ENCODE measurements around the gene TSPAN9.

DNA sequence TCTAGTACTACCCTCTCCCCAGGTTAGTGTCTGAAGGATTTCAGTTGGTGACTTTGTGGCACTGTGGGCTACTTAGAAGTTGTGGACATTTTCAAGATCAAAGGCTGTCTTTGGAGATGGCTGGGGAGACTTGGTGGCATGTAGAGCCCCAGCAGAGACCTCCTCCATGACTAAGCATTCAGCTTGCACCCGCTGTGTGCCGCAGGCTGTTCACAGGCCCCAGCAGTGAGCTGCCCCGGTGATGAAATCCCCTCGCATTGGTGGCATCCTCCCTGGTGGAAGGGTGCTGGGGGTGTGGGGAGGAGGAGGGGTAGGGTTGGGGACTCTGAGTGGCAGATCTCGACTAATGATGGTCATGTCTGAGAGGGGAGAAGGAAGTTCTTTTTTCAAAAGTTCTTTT, 173.9 kb downstream of the TSPAN9 start:
- TF ChIP-seq, protein P1, sequence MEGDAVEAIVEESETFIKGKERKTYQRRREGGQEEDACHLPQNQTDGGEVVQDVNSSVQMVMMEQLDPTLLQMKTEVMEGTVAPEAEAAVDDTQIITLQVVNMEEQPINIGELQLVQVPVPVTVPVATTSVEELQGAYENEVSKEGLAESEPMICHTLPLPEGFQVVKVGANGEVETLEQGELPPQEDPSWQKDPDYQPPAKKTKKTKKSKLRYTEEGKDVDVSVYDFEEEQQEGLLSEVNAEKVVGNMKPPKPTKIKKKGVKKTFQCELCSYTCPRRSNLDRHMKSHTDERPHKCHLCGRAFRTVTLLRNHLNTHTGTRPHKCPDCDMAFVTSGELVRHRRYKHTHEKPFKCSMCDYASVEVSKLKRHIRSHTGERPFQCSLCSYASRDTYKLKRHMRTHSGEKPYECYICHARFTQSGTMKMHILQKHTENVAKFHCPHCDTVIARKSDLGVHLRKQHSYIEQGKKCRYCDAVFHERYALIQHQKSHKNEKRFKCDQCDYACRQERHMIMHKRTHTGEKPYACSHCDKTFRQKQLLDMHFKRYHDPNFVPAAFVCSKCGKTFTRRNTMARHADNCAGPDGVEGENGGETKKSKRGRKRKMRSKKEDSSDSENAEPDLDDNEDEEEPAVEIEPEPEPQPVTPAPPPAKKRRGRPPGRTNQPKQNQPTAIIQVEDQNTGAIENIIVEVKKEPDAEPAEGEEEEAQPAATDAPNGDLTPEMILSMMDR (IDR thresholded peaks at IDR 0.05), result no peak
- TF ChIP-seq POLR2A (IDR thresholded peaks at IDR 0.05), result no peak
- no peak for TF ChIP-seq EP300 (IDR thresholded peaks at IDR 0.05)

All from tibial nerve (tissue), 4 donors.